Measurements from ENCODE around the gene SF3B6.

The SF3B6 gene

DNA sequence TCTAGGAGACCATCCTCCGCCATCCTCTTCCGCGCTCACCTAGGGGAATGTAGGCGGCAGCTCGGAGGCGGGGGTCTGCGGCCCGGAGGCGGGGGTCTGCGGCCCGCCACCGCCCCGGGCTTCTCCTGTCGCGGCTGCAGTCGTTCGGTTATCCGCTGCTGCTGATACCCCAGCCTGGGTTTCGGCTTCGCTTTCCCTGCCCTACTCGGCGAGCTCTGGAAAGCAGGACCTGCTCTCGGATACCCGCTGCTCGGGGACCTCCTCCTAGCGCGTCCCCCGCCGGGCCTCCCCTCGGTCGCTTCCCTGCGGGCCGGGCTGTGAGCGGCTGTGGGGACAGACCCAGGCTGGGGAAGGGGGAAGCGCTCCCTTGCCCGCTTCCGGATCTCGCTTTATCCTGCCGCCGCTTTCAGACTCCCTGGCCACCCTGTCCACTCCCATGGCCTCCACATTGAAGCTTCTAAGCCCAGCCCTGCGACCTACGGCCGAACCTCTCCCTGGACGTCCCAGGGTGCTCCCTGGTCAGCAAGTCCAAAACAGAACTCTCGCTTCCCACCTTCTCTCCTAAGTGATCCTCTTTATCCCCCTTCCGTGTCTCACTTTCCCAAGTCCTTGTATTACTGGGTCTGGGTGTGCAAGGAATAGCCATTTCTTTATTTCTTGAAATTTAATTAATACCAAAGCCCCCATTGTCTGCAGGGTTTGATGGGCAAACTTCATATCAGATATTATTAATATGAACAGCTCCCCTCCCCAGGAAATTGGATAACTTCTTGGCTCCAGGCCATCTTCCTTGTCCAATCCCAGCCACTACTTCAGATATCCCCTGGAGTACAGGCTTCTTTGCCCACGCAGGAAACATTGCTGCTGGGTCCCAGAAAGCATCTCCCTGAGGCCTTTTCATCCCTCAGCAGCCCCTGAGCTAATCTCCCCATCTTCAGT lies 25.8 kb downstream of the SF3B6 start:
- no peak overlapping the region for H3K27ac Mint-ChIP-seq
- no peak overlapping the region for H3K4me3 Mint-ChIP-seq
- H3K27me3 Mint-ChIP-seq (ENCODE audit: low read depth), result no peaks in the 10 kb centered on the region
- no peaks in the 10 kb centered on the region for H3K9me3 Mint-ChIP-seq
- H3K36me3 Mint-ChIP-seq (ENCODE audit: low read depth), result no peaks in the 10 kb centered on the region
- peaks cover 13% of the 10 kb centered on the region for H3K4me1 Mint-ChIP-seq
- TF ChIP-seq, protein P1, sequence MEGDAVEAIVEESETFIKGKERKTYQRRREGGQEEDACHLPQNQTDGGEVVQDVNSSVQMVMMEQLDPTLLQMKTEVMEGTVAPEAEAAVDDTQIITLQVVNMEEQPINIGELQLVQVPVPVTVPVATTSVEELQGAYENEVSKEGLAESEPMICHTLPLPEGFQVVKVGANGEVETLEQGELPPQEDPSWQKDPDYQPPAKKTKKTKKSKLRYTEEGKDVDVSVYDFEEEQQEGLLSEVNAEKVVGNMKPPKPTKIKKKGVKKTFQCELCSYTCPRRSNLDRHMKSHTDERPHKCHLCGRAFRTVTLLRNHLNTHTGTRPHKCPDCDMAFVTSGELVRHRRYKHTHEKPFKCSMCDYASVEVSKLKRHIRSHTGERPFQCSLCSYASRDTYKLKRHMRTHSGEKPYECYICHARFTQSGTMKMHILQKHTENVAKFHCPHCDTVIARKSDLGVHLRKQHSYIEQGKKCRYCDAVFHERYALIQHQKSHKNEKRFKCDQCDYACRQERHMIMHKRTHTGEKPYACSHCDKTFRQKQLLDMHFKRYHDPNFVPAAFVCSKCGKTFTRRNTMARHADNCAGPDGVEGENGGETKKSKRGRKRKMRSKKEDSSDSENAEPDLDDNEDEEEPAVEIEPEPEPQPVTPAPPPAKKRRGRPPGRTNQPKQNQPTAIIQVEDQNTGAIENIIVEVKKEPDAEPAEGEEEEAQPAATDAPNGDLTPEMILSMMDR (IDR thresholded peaks at IDR 0.05; ENCODE audit: unreplicated experiment in 3 of 3), result no peak

DNA sequence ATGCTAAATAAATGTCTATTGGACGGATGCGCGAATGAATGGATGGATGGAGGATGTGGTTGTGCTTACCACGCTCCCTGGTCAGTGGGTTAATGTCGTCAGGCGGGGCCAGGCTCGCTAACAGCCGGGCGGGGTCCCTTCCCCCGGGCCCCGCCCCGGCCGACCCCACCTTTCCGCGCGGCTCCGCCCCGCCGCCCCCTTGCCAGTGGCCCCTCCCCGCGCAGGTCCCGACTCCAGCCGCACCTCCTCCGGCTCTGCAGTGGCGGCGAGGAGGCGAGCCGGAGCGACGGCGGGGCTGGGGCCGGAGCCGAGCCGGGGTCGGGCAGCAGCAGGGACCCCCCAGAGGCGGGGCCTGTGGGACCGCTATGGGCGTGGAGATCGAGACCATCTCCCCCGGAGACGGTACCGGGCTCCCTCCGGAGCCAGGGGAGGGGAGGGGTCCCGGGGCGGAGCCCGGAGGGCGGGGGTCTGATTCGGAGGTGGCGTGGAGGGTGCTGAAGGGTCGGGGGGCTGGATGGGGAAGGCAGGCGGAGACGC lies 26.6 kb downstream of the SF3B6 start, which contains the start of gene FKBP1B:
FKBP1B (plus strand) TSS at position 257 of the 537 bp plus-strand sequence; CDS start at position 366, 109 bp downstream.
- TF ChIP-seq, protein P1 (IDR thresholded peaks at IDR 0.05; ENCODE audit: unreplicated experiment in 3 of 3), result no peak
- peak within 1 kb of the TSS in 1 of 3 experiments; percentile 55 for H3K27ac Mint-ChIP-seq
- no peaks in the 10 kb centered on the region for H3K27me3 Mint-ChIP-seq (ENCODE audit: low read depth)
- H3K9me3 Mint-ChIP-seq, result no peaks in the 10 kb centered on the region
- H3K4me1 Mint-ChIP-seq, result peaks cover 20% of the 10 kb centered on the region
- H3K4me3 Mint-ChIP-seq, result peak within 1 kb of the TSS in 1 of 3 experiments; percentile 94
- no peaks in the 10 kb centered on the region for H3K36me3 Mint-ChIP-seq (ENCODE audit: low read depth)

- H3K27ac Mint-ChIP-seq, result peak overlapping the region in 1 of 3 experiments; percentile 55
Observed at GRCh38 chr2:24048769-24049484, 27.2 kb downstream of the SF3B6 start.

DNA sequence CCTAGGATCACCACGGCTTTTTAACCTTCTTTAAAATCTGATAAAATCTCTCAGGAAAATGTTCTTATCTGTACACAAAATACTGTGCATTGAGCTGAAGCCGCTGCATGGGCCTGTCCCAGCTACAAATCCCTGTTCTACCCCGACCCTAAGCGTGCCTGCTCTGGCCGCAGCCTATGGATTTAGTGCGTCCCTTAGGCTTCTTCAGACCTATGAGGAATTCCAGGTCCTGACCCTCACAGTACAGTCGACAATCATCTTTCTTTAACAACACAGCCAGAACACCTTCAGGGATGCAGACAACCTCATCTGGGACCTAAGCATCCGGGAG lies 28.5 kb downstream of the SF3B6 start:
- Mint-ChIP-seq H3K9me3 (no peaks in the 10 kb centered on the region), H3K27me3 (ENCODE audit: low read depth) (no peaks in the 10 kb centered on the region), H3K36me3 (ENCODE audit: low read depth) (peaks cover 5% of the 10 kb centered on the region), H3K4me3 (peak overlapping the region; percentile 90 to 95 (median 91)), H3K27ac (peak overlapping the region in 2 of 3 experiments; percentile 47 to 80), H3K4me1 (peaks cover 20% of the 10 kb centered on the region)
- TF ChIP-seq, protein P1 (IDR thresholded peaks at IDR 0.05; ENCODE audit: unreplicated experiment in 3 of 3), result no peak

More at GRCh38 chr2:24048769-24049484, 27.2 kb downstream of the SF3B6 start:
- Mint-ChIP-seq H3K4me3 (peak overlapping the region in 1 of 3 experiments; percentile 94), H3K36me3 (ENCODE audit: low read depth) (no peaks in the 10 kb centered on the region), H3K9me3 (no peaks in the 10 kb centered on the region), H3K27me3 (ENCODE audit: low read depth) (no peaks in the 10 kb centered on the region), H3K4me1 (peaks cover 20% of the 10 kb centered on the region)
- TF ChIP-seq, protein P1 (IDR thresholded peaks at IDR 0.05; ENCODE audit: unreplicated experiment in 3 of 3), result no peak

DNA sequence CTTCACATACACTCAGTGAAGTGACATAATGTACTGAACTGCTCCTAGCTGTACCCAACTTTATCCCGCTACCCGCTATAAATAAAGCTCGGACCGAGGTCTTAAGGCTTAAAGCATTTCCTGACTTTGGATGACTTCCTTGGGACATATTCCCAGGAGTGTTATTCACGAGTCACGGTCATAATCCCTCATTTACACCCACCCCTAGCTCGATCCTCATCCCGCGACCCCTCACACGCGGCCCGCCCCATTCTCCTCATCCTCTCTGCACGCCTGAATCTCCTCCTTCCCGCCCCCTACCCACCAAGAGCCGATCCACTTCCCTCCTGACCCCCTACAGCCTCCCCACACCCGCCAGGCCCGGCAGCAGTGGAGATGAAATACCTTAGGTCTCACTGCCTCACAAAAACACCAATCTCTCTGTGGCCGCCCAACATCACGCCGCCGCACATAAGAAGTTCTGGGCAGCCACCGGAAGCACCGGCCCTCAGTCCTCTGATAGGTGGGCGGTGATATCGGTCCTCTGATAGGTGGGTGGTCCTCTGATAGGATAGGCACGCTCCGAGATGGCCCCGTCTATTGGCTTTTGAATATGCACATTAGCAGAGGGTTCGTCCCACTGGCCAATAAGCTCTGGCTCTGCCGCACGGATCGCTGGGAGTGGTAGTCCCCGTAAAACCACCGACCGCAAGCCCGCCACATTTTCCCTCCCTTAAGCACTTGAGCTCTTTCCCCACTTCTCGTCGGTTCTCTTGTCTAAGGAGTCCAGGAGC lies 29.0 kb downstream of the SF3B6 start, which contains the start of gene WDCP:
WDCP (minus strand) TSS at position 462 of the 773 bp plus-strand sequence. CDS start 7,897 bp downstream, outside the sequence.
- peaks cover 20% of the 10 kb centered on the region for H3K4me1 Mint-ChIP-seq
- peak within 1 kb of the TSS; percentile 47 to 84 (median 80) for H3K27ac Mint-ChIP-seq
- peaks cover 5% of the 10 kb centered on the region for H3K36me3 Mint-ChIP-seq (ENCODE audit: low read depth)
- no peaks in the 10 kb centered on the region for H3K27me3 Mint-ChIP-seq (ENCODE audit: low read depth)
- H3K4me3 Mint-ChIP-seq, result peak within 1 kb of the TSS; percentile 90 to 95 (median 91)
- H3K9me3 Mint-ChIP-seq, result no peaks in the 10 kb centered on the region
- TF ChIP-seq, protein P1 (IDR thresholded peaks at IDR 0.05; ENCODE audit: unreplicated experiment in 3 of 3), result no peak

Data from nephron (organoid).